ENCODE measurements around the gene CADPS. TPM values are rescaled to one million over a fixed set of nuclear protein-coding genes. Genes with fewer than 3 reads are reported as not detected.

Gene CADPS
- total and polyA plus RNA-seq, 8 donors, result 16.1 to 112 (median 26.0) TPM

GRCh38 chr3:62496503-62496902 is 378.7 kb downstream of the CADPS start:
- H3K36me3 ChIP-seq, result no peaks in the 10 kb centered on the region
- no peak for TF ChIP-seq CTCF (IDR thresholded peaks at IDR 0.05)
- DNase-seq (no peak), ATAC-seq (no peak), FAIRE-seq (no peak)
- H3K4me1 ChIP-seq, result no peaks in the 10 kb centered on the region
- WGBS, 2 donors, result 73 to 77% methylated on average over 2 of the region's 2 CpGs
- H3K4me3 ChIP-seq, result no peak overlapping the region
- intact Hi-C loops (cut with DNase I), result no loop called here
- H3K9me3 ChIP-seq, result no peaks in the 10 kb centered on the region
- no peaks in the 10 kb centered on the region for H3K27me3 ChIP-seq
- no peak overlapping the region for H3K27ac ChIP-seq

- H3K4me1 ChIP-seq, result no peaks in the 10 kb centered on the region
- no peaks in the 10 kb centered on the region for H3K9me3 ChIP-seq
- no peak for TF ChIP-seq CTCF (IDR thresholded peaks at IDR 0.05)
- ATAC-seq, result no peak
- no peak overlapping the region for H3K4me3 ChIP-seq
- intact Hi-C loops (cut with DNase I), result no loop called here
- H3K36me3 ChIP-seq, result no peaks in the 10 kb centered on the region
- FAIRE-seq, result no peak
- no peaks in the 10 kb centered on the region for H3K27me3 ChIP-seq
- 82 to 89% methylated on average over 4 of the region's 4 CpGs for WGBS, 2 donors
- DNase-seq, result no peak
- no peak overlapping the region for H3K27ac ChIP-seq
These were observed 382.0 kb downstream of the CADPS start for GRCh38 chr3:62493109-62493801.

- Histone ChIP-seq H3K27ac (no peak overlapping the region), H3K36me3 (no peaks in the 10 kb centered on the region), H3K9me3 (no peaks in the 10 kb centered on the region), H3K4me3 (no peak overlapping the region), H3K4me1 (no peaks in the 10 kb centered on the region), H3K27me3 (no peaks in the 10 kb centered on the region)
- FAIRE-seq (no peak), ATAC-seq (no peak), DNase-seq (no peak)
- 66 to 70% methylated on average over 4 of the region's 4 CpGs for WGBS, 2 donors
- intact Hi-C loops (cut with DNase I), result no loop called here
- no peak for TF ChIP-seq CTCF (IDR thresholded peaks at IDR 0.05)
These were observed 392.3 kb downstream of the CADPS start for GRCh38 chr3:62482961-62483360.

- Histone ChIP-seq H3K27me3 (no peaks in the 10 kb centered on the region), H3K27ac (no peak overlapping the region), H3K4me1 (no peaks in the 10 kb centered on the region), H3K4me3 (no peak overlapping the region), H3K36me3 (no peaks in the 10 kb centered on the region), H3K9me3 (no peaks in the 10 kb centered on the region)
- intact Hi-C loops (cut with DNase I), result no loop called here
- WGBS, 2 donors, result 69 to 86% methylated on average over 2 of the region's 2 CpGs
- TF ChIP-seq CTCF (IDR thresholded peaks at IDR 0.05), result no peak
- DNase-seq (no peak), ATAC-seq (no peak), FAIRE-seq (no peak)
These were observed 393.3 kb downstream of the CADPS start for GRCh38 chr3:62481962-62482361.

GRCh38 chr3:62480056-62480455 is 395.2 kb downstream of the CADPS start:
- no peak for ATAC-seq
- no peak for TF ChIP-seq CTCF (IDR thresholded peaks at IDR 0.05)
- no peak for DNase-seq
- Histone ChIP-seq H3K4me1 (no peaks in the 10 kb centered on the region), H3K4me3 (no peak overlapping the region), H3K27me3 (no peaks in the 10 kb centered on the region), H3K27ac (no peak overlapping the region), H3K36me3 (no peaks in the 10 kb centered on the region), H3K9me3 (no peaks in the 10 kb centered on the region)
- WGBS, 2 donors, result 82 to 100% methylated on average over 1 of the region's 1 CpG
- no peak for FAIRE-seq
- intact Hi-C loops (cut with DNase I), result no loop called here
